ENCODE measurements around the gene APBA2.

Gene APBA2

DNA sequence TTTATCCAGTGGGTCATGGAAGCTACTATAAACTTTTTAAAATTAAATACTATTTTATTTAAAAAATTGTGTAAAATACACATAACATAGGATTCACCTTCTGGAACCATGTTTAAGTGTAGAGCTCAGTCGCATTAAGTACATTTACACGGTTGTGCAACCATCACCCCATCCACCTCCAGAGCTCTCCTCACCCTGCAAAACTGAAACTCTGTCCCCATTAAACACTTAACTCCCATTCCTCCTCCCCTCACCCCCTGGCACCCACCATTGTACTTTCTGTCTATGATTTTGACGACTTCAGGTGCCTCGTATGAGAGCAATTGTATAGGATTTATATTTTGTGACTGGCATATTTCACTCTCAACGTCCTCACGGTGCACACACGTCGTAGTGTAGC lies 70.7 kb downstream of the APBA2 start:
- Histone ChIP-seq H3K4me3 (ENCODE audit: low read depth, low read length) (no peak overlapping the region), H3K27ac (ENCODE audit: extremely low read depth, low read depth, low read length) (no peak overlapping the region), H3K9me3 (ENCODE audit: control insufficient read depth, insufficient read depth, low read depth, low read length) (no peaks in the 10 kb centered on the region), H3K36me3 (ENCODE audit: control insufficient read depth in 2 of 2, insufficient read depth in 1 of 2, low read length in 2 of 2) (no peaks in the 10 kb centered on the region), H3K4me1 (ENCODE audit: control insufficient read depth, insufficient read depth, low read length) (peaks cover 6% of the 10 kb centered on the region)
- ChIA-PET CTCF (interaction anchor here (2.2 kb wide), 1 partner anchor 18 kb away, joined by 7 read pairs; no protein-coding TSS in a partner anchor), POLR2A (no interaction called here)
- TF ChIP-seq ZNF707 (tag by site-specific recombination; IDR thresholded peaks at IDR 0.05) (no peak), MZF1 (tag by site-specific recombination; IDR thresholded peaks at IDR 0.05; ENCODE audit: borderline replicate concordance) (no peak), ZNF202 (tag by site-specific recombination; IDR thresholded peaks at IDR 0.05; ENCODE audit: borderline replicate concordance) (no peak), ZNF155 (tag by site-specific recombination; IDR thresholded peaks at IDR 0.05) (no peak), SCRT2 (tag by site-specific recombination; IDR thresholded peaks at IDR 0.05) (no peak), HOXC10 (CRISPR knock-in tag; IDR thresholded peaks at IDR 0.05) (no peak), ZNF623 (tag by site-specific recombination; IDR thresholded peaks at IDR 0.05) (no peak), ZNF791 (tag by site-specific recombination; IDR thresholded peaks at IDR 0.05) (no peak), ZNF335 (tag by site-specific recombination; conservative IDR thresholded peaks at IDR 0.05) (no peak), ZNF776 (tag by site-specific recombination; IDR thresholded peaks at IDR 0.05; ENCODE audit: borderline replicate concordance) (no peak), ZNF660 (tag by site-specific recombination; IDR thresholded peaks at IDR 0.05) (no peak), ZNF37A (tag by site-specific recombination; IDR thresholded peaks at IDR 0.05) (no peak), ZNF23 (tag by site-specific recombination; IDR thresholded peaks at IDR 0.05; ENCODE audit: borderline replicate concordance) (no peak), ZIC2 (tag by site-specific recombination; IDR thresholded peaks at IDR 0.05) (no peak)
- TF ChIP-seq, protein P1, sequence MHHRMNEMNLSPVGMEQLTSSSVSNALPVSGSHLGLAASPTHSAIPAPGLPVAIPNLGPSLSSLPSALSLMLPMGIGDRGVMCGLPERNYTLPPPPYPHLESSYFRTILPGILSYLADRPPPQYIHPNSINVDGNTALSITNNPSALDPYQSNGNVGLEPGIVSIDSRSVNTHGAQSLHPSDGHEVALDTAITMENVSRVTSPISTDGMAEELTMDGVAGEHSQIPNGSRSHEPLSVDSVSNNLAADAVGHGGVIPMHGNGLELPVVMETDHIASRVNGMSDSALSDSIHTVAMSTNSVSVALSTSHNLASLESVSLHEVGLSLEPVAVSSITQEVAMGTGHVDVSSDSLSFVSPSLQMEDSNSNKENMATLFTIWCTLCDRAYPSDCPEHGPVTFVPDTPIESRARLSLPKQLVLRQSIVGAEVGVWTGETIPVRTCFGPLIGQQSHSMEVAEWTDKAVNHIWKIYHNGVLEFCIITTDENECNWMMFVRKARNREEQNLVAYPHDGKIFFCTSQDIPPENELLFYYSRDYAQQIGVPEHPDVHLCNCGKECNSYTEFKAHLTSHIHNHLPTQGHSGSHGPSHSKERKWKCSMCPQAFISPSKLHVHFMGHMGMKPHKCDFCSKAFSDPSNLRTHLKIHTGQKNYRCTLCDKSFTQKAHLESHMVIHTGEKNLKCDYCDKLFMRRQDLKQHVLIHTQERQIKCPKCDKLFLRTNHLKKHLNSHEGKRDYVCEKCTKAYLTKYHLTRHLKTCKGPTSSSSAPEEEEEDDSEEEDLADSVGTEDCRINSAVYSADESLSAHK (tag by site-specific recombination; IDR thresholded peaks at IDR 0.05) = no peak
- TF ChIP-seq, protein P2, sequence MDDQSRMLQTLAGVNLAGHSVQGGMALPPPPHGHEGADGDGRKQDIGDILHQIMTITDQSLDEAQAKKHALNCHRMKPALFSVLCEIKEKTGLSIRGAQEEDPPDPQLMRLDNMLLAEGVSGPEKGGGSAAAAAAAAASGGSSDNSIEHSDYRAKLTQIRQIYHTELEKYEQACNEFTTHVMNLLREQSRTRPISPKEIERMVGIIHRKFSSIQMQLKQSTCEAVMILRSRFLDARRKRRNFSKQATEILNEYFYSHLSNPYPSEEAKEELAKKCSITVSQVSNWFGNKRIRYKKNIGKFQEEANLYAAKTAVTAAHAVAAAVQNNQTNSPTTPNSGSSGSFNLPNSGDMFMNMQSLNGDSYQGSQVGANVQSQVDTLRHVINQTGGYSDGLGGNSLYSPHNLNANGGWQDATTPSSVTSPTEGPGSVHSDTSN (CRISPR knock-in tag; IDR thresholded peaks at IDR 0.05) = no peak

GRCh38 chr15:28957606-28958498 lies 72.1 kb downstream of the APBA2 start:
- Histone ChIP-seq H3K4me1 (ENCODE audit: control insufficient read depth, insufficient read depth, low read length) (peaks cover 6% of the 10 kb centered on the region), H3K36me3 (ENCODE audit: control insufficient read depth in 2 of 2, insufficient read depth in 1 of 2, low read length in 2 of 2) (no peaks in the 10 kb centered on the region), H3K4me3 (ENCODE audit: low read depth, low read length) (no peak overlapping the region), H3K9me3 (ENCODE audit: control insufficient read depth, insufficient read depth, low read depth, low read length) (no peaks in the 10 kb centered on the region), H3K27ac (ENCODE audit: extremely low read depth, low read depth, low read length) (no peak overlapping the region)
- TF ChIP-seq KLF10 (tag by site-specific recombination; IDR thresholded peaks at IDR 0.05) = no peak
- no peak for TF ChIP-seq ZFP69B (tag by site-specific recombination; IDR thresholded peaks at IDR 0.05)
- TF ChIP-seq ZNF560 (tag by site-specific recombination; IDR thresholded peaks at IDR 0.05; ENCODE audit: borderline replicate concordance) = no peak
- TF ChIP-seq KLF9 (tag by site-specific recombination; IDR thresholded peaks at IDR 0.05; ENCODE audit: low read depth) = no peak
- TF ChIP-seq ZNF121 (tag by site-specific recombination; IDR thresholded peaks at IDR 0.05) = no peak
- no peak for TF ChIP-seq ZNF155 (tag by site-specific recombination; IDR thresholded peaks at IDR 0.05)
- TF ChIP-seq SP2 (tag by site-specific recombination; IDR thresholded peaks at IDR 0.05) = no peak
- no peak for TF ChIP-seq ZNF654 (tag by site-specific recombination; IDR thresholded peaks at IDR 0.05; ENCODE audit: low read depth)
- TF ChIP-seq, protein P3, sequence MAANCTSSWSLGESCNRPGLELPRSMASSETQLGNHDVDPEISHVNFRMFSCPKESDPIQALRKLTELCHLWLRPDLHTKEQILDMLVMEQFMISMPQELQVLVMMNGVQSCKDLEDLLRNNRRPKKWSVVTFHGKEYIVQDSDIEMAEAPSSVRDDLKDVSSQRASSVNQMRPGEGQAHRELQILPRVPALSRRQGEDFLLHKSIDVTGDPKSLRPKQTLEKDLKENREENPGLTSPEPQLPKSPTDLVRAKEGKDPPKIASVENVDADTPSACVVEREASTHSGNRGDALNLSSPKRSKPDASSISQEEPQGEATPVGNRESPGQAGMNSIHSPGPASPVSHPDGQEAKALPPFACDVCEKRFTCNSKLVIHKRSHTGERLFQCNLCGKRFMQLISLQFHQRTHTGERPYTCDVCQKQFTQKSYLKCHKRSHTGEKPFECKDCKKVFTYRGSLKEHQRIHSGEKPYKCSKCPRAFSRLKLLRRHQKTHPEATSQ (tag by site-specific recombination; IDR thresholded peaks at IDR 0.05) = no peak
- TF ChIP-seq ZNF184 (tag by site-specific recombination; IDR thresholded peaks at IDR 0.05) = no peak
- TF ChIP-seq ZNF24 (tag by site-specific recombination; IDR thresholded peaks at IDR 0.05) = no peak
- TF ChIP-seq ZNF792 (tag by site-specific recombination; IDR thresholded peaks at IDR 0.05) = no peak
- CTCF ChIA-PET = interaction anchor here (0.7 kb wide), 1 partner anchor 9 kb away, joined by 6 read pairs; no protein-coding TSS in a partner anchor
- POLR2A ChIA-PET = no interaction called here
